K562 (cell line): ENCODE data around the gene MTMR4. TPM values are rescaled to one million over a fixed set of nuclear protein-coding genes. Genes with fewer than 3 reads are reported as not detected.

Experiments used
- ARNT ChIP-seq, 2 experiments: fragments of 450-650 bp; IDR thresholded peaks; 2 replicates each; pipeline ENCODE4 v1.6.1; 2016; ENCODE audit warnings: mild to moderate bottlenecking in 1 of 2
- CHCHD3 ChIP-seq: fragments of 250-450 bp; sonication (Bioruptor Pico); IDR thresholded peaks from 2 replicates; pipeline ENCODE4 v2.1.2; 2022; ENCODE audit warnings: mild to moderate bottlenecking
- CHD4 ChIP-seq: fragments of 200-600 bp; sonication (generic); IDR thresholded peaks from 3 replicates; pipeline ENCODE4 v1.6.1; 2012; ENCODE audit warnings: low read depth, mild to moderate bottlenecking, mixed read lengths, low read length, inconsistent platforms; ENCODE audit not compliant: insufficient read depth, insufficient replicate concordance, poor library complexity, severe bottlenecking
- FOS ChIP-seq: IDR thresholded peaks from 3 replicates; pipeline ENCODE4 v1.6.1; 2011; ENCODE audit not compliant: insufficient read length; ENCODE audit errors: extremely low read depth
- FOSL1 ChIP-seq: fragments of 200-800 bp; sonication (Bioruptor generic); conservative IDR thresholded peaks from 2 replicates; pipeline ENCODE4 v1.6.1; 2016; ENCODE audit warnings: missing genetic modification characterization, missing compliant biosample characterization
- GABPA ChIP-seq: fragments of 200-800 bp; sonication (Bioruptor generic); conservative IDR thresholded peaks from 2 replicates; pipeline ENCODE4 v1.6.1; 2016; ENCODE audit warnings: low read depth, missing genetic modification characterization, missing compliant biosample characterization
- KLF6 ChIP-seq: fragments of 250-450 bp; sonication (Bioruptor Pico); IDR thresholded peaks from 2 replicates; pipeline ENCODE4 v1.4.0; 2020; ENCODE audit warnings: mild to moderate bottlenecking, moderate library complexity, borderline replicate concordance
- MCM7 ChIP-seq, 2 experiments: fragments of 450-650 bp; IDR thresholded peaks; 2 replicates each; pipeline ENCODE4 v1.6.1; 2016 to 2018
- MTA3 ChIP-seq: fragments of 450-650 bp; formaldehyde crosslinking; IDR thresholded peaks from 2 replicates; pipeline ENCODE4 v1.6.1; 2017; ENCODE audit warnings: mild to moderate bottlenecking, borderline replicate concordance
- NEUROD1 ChIP-seq: fragments of 150-350 bp; IDR thresholded peaks from 2 replicates; pipeline ENCODE4 v1.6.1; 2014; ENCODE audit warnings: borderline replicate concordance, low read length, low read depth; ENCODE audit not compliant: partially characterized antibody
- NR1H2 ChIP-seq: sonication (generic); formaldehyde crosslinking; IDR thresholded peaks from 2 replicates; pipeline ENCODE4 v1.4.0; 2020; ENCODE audit warnings: mild to moderate bottlenecking, missing genetic modification reagents
- SAFB2 ChIP-seq: fragments of 200-400 bp; formaldehyde crosslinking; IDR thresholded peaks from 2 replicates; pipeline ENCODE4 v1.6.1; 2018; ENCODE audit warnings: borderline replicate concordance, low read length, low read depth, moderate library complexity; ENCODE audit not compliant: severe bottlenecking
- SMAD3 ChIP-seq: fragments of 450-650 bp; formaldehyde crosslinking; conservative IDR thresholded peaks from 2 replicates; pipeline ENCODE4 v1.4.0; 2020; ENCODE audit warnings: mild to moderate bottlenecking
- TAF1 ChIP-seq: IDR thresholded peaks from 2 replicates; pipeline ENCODE4 v1.6.1; 2011; ENCODE audit warnings: mild to moderate bottlenecking, low read length, moderate library complexity; ENCODE audit not compliant: insufficient read depth, control insufficient read depth, severe bottlenecking; ENCODE audit errors: extremely low read depth
- ZNF583 ChIP-seq: fragments of 250-450 bp; sonication (Bioruptor Pico); IDR thresholded peaks from 2 replicates; pipeline ENCODE4 v1.4.0; 2020
- ZNF584 ChIP-seq: fragments of 200-800 bp; sonication (Bioruptor generic); IDR thresholded peaks from 2 replicates; pipeline ENCODE4 v1.6.1; 2016; ENCODE audit warnings: low read depth, mild to moderate bottlenecking, missing genetic modification characterization, missing compliant biosample characterization
- polyA plus RNA-seq, 8 experiments: library from polyadenylated mRNA; depleted of rRNA in 4 of 8; stranded (reverse) in 5 of 8; unstranded in 3 of 8; fragments of >200 nt; fragmentation: Nextera tagmentation in 2 of 8; fragmentation: Illumina TruSeq in 1 of 8; extraction: Ambion mirVana in 2 of 8; extraction: Trizol in 1 of 8; gene quantifications; 2 replicates each; pipeline versions ENCODE4 v1.2.1 to v1.2.3, GENCODE V29; 2011 to 2014; ENCODE audit warnings: inconsistent platforms in 1 of 8, missing spikeins in 1 of 8
- total RNA-seq, 7 experiments: library from RNA; depleted of rRNA in 6 of 7; stranded (reverse); fragments of >200 nt in 6 of 7; fragmentation: Illumina TruSeq in 2 of 7; extraction: Trizol in 2 of 7; gene quantifications; 2 replicates each; pipeline versions ENCODE4 v1.2.1 to v1.2.3, GENCODE V29; 2011 to 2021; ENCODE audit warnings: low replicate concordance in 1 of 7
- TF ChIP-seq, protein P1 (sequence below): sonication (generic); formaldehyde crosslinking; IDR thresholded peaks from 2 replicates; pipeline ENCODE4 v1.8.0; 2023; ENCODE audit warnings: mild to moderate bottlenecking, missing genetic modification reagents
- TF ChIP-seq, protein P2 (sequence below), 3 experiments: fragments of 200-800 bp in 1 of 3; fragments of 250-450 bp in 1 of 3; fragments of 450-650 bp in 1 of 3; sonication (Bioruptor Pico) in 1 of 3; sonication (Bioruptor generic) in 1 of 3; formaldehyde crosslinking in 1 of 3; IDR thresholded peaks; 2 replicates each; pipeline versions ENCODE4 v1.6.1 to v1.8.0; 2016 to 2022; ENCODE audit warnings: mild to moderate bottlenecking in 2 of 3, missing genetic modification characterization in 2 of 3, missing compliant biosample characterization in 1 of 3, moderate library complexity in 1 of 3
- TF ChIP-seq, protein P3 (sequence below): fragments of 450-650 bp; IDR thresholded peaks from 2 replicates; pipeline ENCODE4 v1.7.1; 2018; ENCODE audit warnings: mild to moderate bottlenecking, low read depth; ENCODE audit not compliant: partially characterized antibody

Gene MTMR4
- total and polyA plus RNA-seq, 9 of the 15 experiments (the other 6 are each of a cell fraction or from before 2014, with no cell fraction given): 8.8 to 45.7 (median 28.7) TPM

DNA sequence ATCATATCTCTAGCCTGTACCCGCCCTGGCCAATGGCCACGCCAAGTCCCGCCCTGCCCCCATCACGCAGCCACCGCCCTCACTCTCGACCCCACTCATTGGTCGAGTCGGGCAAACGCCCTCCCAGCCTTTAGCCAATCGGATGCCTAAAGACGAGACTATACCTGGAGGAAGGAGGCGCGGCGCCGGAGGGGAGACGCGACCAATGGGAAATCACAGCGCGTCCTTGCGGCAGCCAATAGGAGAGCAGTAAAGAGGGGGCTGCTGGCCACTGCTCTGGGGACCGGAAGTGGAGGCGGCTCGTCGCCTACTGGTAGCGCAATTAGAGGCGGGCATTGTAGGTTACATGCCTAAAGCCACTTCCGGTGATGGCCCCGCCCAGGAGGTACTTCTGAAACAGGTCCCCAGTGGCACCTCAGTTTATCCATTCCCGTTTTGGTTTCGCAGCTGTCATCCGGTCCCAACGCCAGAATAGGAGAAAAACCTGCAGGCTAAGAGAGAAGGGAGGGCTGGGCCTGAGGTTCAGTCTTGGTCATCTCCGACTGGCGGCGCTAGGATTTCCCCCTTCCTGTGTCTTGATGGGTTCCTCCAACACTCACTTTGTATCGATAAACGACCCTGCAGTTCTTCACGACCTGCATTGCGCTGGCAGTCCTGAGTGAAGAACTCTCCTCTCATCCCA is 3.6 kb upstream of the MTMR4 start (continued):
- TF ChIP-seq FOSL1 (tag) (no peak; the same call in 1 of the 2 replicates), ARNT (IDR thresholded peaks at IDR 0.05) (peak in 1 of 2 experiments; percentile 87; a peak in 2 of 4 replicates), MCM7 (IDR thresholded peaks at IDR 0.05) (no peak), MTA3 (peak; percentile 63; the same call in 1 of the 2 replicates), TAF1 (peak; percentile 77), SMAD3 (CRISPR knock-in tag) (no peak), NR1H2 (CRISPR knock-in tag) (no peak), CHD4 (no peak), NEUROD1 (peak; percentile 96), ZNF583 (CRISPR knock-in tag) (no peak), ZNF584 (no peak), SAFB2 (no peak), GABPA (peak; percentile 100), FOS (peak; percentile 96), KLF6 (CRISPR knock-in tag) (no peak), CHCHD3 (CRISPR knock-in tag) (no peak)
- TF ChIP-seq, protein P1, sequence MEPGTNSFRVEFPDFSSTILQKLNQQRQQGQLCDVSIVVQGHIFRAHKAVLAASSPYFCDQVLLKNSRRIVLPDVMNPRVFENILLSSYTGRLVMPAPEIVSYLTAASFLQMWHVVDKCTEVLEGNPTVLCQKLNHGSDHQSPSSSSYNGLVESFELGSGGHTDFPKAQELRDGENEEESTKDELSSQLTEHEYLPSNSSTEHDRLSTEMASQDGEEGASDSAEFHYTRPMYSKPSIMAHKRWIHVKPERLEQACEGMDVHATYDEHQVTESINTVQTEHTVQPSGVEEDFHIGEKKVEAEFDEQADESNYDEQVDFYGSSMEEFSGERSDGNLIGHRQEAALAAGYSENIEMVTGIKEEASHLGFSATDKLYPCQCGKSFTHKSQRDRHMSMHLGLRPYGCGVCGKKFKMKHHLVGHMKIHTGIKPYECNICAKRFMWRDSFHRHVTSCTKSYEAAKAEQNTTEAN (CRISPR knock-in tag): no peak
- TF ChIP-seq, protein P2, sequence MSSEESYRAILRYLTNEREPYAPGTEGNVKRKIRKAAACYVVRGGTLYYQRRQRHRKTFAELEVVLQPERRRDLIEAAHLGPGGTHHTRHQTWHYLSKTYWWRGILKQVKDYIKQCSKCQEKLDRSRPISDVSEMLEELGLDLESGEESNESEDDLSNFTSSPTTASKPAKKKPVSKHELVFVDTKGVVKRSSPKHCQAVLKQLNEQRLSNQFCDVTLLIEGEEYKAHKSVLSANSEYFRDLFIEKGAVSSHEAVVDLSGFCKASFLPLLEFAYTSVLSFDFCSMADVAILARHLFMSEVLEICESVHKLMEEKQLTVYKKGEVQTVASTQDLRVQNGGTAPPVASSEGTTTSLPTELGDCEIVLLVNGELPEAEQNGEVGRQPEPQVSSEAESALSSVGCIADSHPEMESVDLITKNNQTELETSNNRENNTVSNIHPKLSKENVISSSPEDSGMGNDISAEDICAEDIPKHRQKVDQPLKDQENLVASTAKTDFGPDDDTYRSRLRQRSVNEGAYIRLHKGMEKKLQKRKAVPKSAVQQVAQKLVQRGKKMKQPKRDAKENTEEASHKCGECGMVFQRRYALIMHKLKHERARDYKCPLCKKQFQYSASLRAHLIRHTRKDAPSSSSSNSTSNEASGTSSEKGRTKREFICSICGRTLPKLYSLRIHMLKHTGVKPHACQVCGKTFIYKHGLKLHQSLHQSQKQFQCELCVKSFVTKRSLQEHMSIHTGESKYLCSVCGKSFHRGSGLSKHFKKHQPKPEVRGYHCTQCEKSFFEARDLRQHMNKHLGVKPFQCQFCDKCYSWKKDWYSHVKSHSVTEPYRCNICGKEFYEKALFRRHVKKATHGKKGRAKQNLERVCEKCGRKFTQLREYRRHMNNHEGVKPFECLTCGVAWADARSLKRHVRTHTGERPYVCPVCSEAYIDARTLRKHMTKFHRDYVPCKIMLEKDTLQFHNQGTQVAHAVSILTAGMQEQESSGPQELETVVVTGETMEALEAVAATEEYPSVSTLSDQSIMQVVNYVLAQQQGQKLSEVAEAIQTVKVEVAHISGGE (CRISPR knock-in tag; IDR thresholded peaks at IDR 0.05): peak; percentile 89 to 99 (median 98)
- TF ChIP-seq, protein P3, sequence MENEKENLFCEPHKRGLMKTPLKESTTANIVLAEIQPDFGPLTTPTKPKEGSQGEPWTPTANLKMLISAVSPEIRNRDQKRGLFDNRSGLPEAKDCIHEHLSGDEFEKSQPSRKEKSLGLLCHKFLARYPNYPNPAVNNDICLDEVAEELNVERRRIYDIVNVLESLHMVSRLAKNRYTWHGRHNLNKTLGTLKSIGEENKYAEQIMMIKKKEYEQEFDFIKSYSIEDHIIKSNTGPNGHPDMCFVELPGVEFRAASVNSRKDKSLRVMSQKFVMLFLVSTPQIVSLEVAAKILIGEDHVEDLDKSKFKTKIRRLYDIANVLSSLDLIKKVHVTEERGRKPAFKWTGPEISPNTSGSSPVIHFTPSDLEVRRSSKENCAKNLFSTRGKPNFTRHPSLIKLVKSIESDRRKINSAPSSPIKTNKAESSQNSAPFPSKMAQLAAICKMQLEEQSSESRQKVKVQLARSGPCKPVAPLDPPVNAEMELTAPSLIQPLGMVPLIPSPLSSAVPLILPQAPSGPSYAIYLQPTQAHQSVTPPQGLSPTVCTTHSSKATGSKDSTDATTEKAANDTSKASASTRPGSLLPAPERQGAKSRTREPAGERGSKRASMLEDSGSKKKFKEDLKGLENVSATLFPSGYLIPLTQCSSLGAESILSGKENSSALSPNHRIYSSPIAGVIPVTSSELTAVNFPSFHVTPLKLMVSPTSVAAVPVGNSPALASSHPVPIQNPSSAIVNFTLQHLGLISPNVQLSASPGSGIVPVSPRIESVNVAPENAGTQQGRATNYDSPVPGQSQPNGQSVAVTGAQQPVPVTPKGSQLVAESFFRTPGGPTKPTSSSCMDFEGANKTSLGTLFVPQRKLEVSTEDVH: peak; percentile 70
